KBM-7 (cell line): Measurements from ENCODE around the gene BPIFB3.
"Not testable (repeated sequence)": the region's sequence is repeated elsewhere in the genome, so short reads cannot be mapped to it uniquely, and the experiment has no call there.

Experiments
- DNase-seq: peaks from one replicate; pipeline ENCODE4 v3.0.0-alpha.2; 2015
- in situ Hi-C: fragments of 300-500 bp; cut with MboI; formaldehyde crosslinking; loops from 2 replicates; pipeline ENCODE4 v1.14.3; 2020; ENCODE audit warnings: low sequenced_read_pairs, low pct_unique_long_range_greater_than_20kb, mixed read lengths

BPIFB3 gene

DNA sequence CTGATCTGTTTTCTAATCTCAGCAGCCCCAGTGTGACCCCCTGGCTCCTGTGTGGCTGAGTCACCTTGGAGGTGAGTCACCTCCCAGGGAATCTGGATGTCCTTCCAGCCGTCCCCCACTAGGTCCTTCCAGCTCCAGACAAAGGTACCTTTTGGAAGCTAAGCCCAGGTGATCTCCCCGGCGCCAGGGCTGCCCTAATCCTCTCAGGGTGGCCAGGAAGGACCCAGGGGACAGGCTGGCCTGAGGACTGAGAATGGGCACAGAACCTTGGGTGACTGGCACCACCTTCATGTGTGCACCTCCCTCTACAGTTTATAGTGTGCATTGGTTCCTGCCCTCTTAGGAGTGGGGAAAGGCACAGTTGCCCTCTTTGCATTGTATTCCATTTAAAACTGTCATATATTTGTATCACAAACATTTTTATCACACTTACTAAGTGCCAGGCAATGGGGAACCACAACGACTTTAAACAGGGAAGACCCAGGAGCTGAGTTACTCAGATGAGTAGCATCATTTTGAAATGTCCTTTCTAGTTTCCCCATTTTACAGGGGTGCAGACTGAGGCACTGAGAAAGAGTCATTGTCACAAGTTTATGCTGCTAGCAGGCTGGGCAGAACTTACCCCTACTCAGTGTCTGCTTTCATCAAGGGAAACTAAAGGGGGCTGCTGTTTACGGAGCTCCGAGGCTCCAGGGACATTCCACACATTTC lies 23.1 kb downstream of the BPIFB3 start:
- DNase-seq = peak; percentile 14
- in situ Hi-C loops = no loop called here

DNA sequence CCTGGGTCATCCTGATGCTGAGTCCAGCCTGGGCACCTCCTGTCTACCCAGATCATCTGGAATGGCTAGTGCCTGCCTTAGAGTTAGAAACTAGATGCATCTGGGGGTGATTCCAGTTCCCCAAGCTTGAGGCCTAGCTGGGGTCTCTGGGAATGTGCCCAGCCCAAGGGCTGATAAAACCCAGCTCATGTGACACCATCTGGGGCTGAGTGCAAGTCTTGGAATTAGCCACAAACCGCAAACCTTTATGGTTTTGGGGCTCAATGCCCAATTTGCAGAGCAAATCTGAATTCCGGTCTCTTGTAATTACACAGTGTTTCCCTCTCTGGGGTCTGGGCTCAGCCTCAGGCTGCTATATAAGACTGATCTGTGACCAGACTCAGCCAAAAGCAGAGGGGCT lies 25.6 kb downstream of the BPIFB3 start, which contains the start of gene BPIFB4:
BPIFB4 (plus strand) TSS at position 385 of the 400 bp plus-strand sequence. CDS start 1,884 bp downstream, outside the sequence.
- DNase-seq = no peak

DNA sequence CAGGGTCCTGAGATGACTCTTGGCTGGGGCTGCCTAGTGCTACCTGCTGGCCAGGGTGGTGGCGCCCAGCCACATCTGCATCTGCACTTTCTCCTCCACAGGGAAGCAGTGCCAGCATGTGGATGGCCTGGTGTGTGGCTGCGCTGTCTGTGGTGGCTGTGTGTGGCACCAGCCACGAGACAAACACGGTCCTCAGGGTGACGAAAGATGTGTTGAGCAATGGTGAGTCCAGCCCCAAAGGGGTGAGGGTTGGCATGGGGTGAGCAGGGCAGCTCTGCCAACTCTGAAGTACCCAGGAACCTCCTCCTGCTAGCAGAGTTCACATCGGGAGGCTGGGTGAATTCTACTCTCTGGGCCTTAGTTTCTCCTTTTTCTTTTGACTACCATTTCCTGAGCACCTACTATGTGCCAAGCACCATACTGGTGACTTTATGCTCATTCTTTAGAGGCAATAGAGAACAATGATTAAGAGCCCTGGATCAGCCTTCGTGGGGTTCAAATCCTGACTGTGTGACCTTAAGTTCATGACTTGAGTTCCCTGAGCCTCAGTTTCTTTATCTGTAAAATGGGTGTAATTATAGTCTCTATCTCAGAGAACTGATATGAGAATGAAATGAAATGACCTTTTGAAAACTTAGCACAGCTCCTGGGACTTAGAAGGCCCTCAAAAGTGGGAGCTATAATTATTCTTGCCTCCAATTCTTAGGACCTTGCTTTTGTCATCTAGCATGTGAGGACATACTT lies 27.9 kb downstream of the BPIFB3 start:
- DNase-seq = no peak
- in situ Hi-C loops = no loop called here

More for the DNA sequence above, 25.6 kb downstream of the BPIFB3 start, which contains the start of gene BPIFB4:
- in situ Hi-C loops = no loop called here

DNA sequence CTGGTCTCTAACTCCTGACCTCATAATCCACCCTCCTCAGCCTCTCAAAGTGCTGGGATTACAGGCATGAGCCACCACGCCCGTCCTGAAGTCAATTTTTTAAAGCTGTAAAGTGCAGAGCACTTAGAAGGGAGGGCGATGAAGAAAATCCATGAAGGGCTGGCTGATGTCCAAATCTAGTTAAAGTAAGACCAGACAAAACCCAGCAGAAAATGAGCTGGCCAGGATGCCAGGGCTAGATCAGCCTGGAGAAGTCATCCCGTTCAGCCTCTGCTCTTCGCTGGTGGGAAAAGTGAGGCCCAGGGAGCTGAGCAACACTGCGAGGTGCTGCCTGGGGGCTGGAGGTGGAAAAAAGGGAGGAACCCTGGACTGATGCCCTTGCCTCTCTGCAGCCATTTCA lies 28.8 kb downstream of the BPIFB3 start:
- no peak for DNase-seq
- in situ Hi-C loops = no loop called here

DNA sequence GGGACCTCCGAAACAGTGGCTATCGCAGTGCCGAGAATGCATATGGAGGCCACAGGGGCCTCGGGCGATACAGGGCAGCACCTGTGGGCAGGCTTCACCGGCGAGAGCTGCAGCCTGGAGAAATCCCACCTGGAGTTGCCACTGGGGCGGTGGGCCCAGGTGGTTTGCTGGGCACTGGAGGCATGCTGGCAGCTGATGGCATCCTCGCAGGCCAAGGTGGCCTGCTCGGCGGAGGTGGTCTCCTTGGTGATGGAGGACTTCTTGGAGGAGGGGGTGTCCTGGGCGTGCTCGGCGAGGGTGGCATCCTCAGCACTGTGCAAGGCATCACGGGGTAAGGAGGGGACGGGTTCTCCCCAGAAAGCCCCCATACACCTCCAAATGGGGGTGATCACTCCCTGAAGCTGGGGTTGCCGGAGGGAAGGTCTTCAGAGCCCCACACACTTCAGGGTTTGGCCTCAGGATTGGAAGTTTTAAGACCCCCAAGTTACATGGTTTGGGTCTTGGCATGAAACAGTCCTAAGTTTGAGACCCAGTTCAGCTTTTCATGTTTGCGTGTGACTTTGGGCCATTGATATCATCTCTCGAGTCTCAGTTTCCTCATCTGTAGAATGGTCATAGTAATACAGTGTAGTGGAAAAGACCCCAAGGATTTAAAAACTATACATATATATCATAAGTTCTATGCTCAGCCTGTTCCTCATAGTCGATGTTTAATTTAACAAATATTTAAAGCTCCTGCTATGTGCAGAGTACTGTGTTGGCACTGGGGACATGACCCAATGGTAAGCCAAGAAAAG lies 30.0 kb downstream of the BPIFB3 start:
- in situ Hi-C loops = no loop called here
- no peak for DNase-seq

DNA sequence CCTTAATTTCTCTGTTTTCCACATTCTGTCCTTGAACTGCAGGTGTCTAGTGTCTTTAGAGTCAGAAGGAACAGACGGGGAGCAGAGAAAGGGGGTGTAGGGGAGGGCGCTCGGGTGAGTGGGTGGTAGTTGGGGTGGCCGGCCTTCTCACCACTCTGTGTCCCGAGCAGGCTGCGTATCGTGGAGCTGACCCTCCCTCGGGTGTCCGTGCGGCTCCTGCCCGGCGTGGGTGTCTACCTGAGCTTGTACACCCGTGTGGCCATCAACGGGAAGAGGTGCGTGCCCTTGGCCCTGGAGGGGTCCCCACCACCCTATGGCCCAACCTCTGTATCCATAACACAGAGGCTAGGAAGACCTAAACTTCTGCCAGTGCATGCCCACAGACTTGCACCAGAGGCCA lies 31.0 kb downstream of the BPIFB3 start:
- no peak for DNase-seq
- in situ Hi-C loops = no loop called here

DNA sequence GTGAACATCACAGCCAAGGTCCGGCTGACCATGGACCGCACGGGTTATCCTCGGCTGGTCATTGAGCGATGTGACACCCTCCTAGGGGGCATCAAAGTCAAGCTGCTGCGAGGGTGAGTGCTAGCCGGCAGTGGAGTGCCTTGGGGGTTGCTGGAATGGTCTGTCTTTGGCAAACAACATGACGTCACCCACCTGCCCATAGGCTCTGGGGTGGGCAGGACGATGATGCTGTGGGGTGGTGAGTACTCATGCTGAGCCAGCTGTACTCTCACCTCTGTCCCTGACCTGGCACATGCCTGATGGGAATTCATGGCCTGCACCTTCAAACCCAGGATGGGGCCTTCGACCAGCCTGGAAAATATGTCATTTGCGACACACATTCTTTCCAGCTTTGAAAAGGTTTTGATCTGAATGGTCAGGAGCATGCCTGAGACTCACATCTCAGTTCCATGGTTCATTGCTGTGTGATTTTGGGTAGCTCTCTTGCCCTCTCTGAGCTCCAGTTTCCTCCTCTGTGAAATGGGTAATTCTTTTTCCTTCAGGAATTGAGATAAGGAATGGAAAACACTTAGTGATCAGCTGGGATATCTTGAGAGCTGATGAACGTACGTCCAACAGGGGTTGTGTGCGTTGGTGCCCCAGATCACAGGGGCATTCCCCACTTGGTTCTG lies 32.5 kb downstream of the BPIFB3 start:
- in situ Hi-C loops = no loop called here
- DNase-seq = no peak

DNA sequence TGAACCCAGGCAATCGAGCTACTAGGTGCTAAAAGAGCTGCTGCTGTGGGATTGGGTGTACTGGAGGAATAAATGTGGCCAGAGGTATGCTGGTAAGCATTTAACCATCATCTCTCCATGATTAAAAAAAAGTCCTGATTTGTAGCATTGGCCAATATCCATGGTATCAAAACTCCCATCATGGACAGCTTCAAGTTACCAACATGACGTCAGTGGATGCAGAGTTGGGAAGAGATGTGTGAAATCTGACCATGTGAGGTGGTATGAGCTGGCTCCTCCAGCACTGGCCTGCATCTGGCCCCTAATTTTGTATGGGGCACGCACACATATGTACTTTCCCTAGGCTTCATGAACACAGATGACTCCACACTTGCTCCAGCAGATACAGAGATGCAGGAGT lies 37.4 kb downstream of the BPIFB3 start:
- no peak for DNase-seq
- in situ Hi-C loops = no loop called here

DNA sequence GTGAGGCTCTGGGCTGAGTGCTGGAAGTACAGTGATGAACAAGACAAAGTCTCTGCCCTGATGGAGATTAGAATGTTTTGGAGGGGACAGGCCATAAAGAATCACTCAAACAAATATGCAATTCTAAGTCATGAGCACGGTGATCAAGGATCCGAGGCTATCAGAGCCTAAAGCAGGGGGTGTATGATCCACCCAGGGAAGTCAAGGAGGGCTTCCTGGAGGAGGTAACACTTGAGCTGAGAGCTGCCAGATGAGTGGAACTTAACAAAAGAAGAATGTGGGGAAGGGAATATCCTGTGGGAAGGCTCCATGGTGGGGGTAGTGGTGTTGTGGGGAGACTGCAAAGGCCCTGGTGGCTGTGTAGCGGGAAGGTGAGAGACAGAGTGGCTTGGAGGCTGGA lies 38.0 kb downstream of the BPIFB3 start:
- no peak for DNase-seq
- in situ Hi-C loops = no loop called here

DNA sequence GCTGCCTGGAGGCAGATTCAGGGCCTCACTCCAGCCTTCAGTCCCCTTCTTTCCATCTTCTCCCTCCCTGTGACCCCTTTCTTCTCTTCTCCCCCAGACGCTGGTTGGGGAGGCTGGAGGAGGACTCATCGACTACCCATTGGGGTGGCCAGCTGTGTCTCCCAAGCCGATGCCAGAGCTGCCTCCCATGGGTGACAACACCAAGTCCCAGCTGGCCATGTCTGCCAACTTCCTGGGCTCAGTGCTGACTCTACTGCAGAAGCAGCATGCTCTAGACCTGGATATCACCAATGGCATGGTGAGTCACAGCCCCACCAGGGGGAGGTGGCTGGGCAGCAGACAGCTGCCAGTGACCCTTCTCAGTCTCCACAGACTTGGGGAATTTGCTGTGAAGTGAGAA lies 38.7 kb downstream of the BPIFB3 start:
- in situ Hi-C loops = no loop called here

DNA sequence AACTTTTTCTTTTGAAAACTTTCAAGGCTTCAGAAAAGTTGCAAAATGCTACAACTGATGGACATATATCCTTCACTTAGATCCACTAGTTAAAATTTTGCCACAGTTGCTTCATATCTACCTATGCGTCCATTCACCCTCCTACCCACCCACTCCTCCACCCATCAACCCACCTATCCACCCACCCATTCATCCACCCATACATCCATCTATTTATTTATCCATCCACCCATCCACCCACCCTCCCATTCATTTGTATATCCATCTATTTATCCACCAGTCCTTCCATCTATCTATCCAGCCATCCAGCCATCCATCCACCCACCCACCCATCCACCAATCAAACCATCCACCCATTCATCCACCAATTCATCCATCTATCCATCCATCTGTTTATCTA lies 39.4 kb downstream of the BPIFB3 start:
- in situ Hi-C loops = no loop called here

More for the DNA sequence above, 38.7 kb downstream of the BPIFB3 start:
- DNase-seq = no peak

DNA sequence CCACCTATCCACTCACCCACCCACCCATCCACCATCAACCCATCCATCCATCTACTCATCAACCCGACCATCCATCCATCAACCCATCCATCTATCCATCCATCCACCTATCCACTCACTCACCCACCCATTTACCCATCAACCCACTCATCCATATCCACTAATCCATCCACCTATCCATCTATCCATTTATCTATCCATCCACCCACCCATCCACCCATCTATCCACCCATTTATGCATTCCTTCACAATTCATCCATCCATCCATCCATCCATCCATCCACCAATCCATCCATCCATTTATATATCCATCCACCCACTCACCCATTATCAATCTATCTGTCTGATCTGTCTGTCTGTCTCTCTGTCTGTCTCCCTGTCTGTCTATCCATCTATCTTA lies 39.9 kb downstream of the BPIFB3 start:
- in situ Hi-C loops = no loop called here
- DNase-seq = no peak

More for the DNA sequence above, 39.4 kb downstream of the BPIFB3 start:
- no peak for DNase-seq

DNA sequence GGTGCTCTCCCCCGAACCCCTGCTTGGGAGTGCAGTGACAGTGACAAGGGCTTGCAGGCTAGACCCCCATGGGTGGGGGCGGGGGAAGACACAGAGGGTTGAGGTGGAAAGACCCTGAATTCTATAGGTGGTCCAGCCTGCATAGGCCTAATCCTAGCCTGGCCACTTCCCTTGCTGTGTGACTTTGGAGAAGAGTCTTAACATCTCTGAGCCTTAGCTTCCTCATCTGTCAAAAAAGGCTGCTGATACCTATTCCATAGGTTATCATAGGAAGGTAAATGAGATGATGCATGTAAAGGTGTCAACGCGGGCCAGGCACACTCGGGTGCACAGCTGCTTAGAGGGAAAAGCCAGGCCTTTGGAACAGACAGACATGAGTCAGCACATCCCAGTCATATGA lies 41.5 kb downstream of the BPIFB3 start:
- in situ Hi-C loops = no loop called here
- no peak for DNase-seq

DNA sequence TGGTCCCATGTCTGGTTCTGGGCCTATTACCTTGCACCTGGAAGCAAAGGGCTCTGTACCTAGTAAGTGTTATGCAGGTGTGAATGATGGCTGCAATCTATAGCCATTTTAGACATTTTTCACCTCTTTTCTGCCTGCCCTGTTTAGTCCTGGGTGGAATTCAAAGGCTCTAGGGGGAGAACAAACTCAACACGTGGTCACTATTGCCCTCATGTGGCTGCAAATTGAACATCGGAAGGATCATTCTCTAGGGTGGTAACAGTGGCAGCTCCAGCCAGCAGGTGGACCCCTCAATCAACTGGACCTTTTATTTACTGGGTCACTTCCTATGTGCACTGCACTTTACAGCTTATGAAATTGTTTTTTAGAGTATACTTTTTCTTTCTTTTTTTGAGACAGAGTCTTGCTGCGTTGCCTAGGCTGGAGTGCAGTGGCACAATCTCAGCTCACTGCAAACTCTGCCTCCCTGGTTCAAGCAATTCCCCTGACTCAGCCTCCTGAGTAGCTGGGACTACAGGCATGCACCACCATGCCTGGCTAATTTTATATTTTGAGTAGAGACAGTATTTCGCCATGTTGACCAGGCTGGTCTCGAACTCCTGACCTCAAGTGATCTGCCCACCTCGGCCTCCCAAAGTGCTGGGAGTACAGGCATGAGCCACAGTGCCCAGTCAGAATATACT lies 42.3 kb downstream of the BPIFB3 start:
- in situ Hi-C loops = not testable (repeated sequence)
- peak; percentile 81 for DNase-seq

DNA sequence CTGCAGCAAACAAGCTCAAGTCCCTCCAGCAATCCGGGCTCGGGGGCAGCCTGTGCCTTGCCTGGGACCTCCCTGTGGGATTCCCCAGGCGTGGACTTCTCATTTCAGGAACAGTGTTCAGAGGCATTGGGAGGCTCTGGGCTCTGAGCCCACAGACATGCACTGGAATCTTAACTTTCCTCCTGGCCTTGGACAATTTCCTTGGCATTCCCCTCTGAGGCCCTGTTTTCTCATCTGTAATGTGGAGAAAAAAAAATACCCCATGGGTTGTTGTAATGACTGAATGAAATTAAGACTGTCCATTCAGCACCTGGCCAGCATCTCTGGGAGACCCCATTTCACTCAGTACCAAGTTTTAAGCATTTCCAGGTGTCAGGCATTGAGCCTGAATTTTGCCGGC lies 43.3 kb downstream of the BPIFB3 start:
- in situ Hi-C loops = no loop called here
- DNase-seq = no peak

DNA sequence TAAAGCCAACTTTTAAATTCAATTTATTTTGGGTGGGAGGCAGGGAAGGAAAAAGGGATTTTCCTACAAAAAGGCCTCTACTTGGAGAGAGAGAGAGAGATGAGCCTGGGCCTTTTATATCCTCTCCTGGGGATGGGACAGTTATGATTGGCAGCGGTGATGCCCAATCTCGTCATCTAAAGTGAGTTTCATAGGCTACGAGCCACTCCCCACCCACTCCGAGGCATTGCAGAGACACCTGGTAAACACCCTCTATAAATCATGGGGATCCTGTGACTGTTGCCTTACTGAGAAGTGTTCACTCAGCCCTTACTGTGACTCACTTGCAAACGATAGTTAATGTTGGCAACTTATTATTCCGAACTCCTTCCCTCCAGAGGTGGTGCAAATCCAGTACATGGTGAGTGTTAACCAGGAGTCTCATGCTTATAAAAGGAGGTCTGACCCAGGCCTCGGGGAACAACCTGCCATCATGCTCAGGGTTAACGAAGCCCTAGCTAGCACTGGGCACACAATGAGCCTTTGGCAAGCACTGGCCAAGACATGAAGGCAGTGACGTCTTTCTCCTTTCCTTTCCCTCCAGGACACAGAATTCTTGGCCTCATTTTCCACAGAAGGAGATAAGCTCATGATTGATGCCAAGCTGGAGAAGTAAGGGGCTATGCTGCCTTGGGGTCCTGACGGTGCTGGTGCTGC lies 46.3 kb downstream of the BPIFB3 start:
- in situ Hi-C loops = no loop called here
- no peak for DNase-seq

DNA sequence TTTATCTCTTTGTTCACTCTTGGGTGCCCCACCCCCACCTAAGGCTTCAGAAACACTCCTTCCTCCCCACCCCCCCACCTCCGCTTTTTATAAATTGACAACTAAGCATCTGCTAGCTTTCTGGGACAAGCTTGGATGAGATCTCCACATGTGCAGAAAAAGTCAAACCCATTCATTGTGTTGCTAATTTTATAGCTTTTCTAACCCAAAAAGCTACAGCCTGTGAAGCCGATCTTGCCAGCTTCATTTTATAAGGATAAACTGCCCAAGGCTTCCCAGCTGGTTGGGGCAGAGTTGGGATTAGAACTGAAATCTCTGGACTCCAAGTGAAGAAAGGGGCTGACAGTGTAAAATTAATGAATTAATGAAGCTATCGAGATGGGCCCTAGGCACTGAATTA lies 49.9 kb downstream of the BPIFB3 start:
- no peak for DNase-seq
- in situ Hi-C loops = no loop called here

DNA sequence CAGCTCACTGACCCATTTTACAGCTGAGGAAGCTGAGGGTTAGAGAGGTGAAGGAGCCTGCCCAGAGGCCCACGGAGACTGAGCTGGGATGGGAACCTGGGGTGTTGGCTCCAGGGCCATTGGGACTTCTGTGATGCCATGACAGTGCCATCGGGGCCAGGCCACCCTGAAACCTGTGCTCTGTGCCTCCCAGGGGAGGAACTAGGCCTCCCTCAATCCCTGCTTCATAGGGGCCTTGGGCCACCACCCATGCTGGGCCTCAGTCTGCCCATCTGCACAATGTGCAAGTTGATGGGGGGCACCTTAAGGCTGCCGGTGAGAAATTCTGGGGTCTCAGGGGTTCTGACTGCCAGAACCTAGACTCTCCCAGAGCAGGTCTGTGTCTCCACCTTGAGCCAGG lies 50.6 kb downstream of the BPIFB3 start:
- in situ Hi-C loops = no loop called here
- no peak for DNase-seq
